GM18505 (cell line): Measurements from ENCODE around the gene TEX261.

Experiments used
- ATAC-seq: cut with Tn5 transposase; IDR thresholded peaks from one replicate; pipeline ENCODE4 v1.9.1; 2021; ENCODE audit not compliant: unreplicated experiment
- POLR2A ChIP-seq: IDR thresholded peaks from 4 replicates; pipeline ENCODE4 v1.6.1; 2011; ENCODE audit warnings: borderline replicate concordance; ENCODE audit not compliant: insufficient read depth, insufficient read length; ENCODE audit errors: extremely low read depth

Gene TEX261

DNA sequence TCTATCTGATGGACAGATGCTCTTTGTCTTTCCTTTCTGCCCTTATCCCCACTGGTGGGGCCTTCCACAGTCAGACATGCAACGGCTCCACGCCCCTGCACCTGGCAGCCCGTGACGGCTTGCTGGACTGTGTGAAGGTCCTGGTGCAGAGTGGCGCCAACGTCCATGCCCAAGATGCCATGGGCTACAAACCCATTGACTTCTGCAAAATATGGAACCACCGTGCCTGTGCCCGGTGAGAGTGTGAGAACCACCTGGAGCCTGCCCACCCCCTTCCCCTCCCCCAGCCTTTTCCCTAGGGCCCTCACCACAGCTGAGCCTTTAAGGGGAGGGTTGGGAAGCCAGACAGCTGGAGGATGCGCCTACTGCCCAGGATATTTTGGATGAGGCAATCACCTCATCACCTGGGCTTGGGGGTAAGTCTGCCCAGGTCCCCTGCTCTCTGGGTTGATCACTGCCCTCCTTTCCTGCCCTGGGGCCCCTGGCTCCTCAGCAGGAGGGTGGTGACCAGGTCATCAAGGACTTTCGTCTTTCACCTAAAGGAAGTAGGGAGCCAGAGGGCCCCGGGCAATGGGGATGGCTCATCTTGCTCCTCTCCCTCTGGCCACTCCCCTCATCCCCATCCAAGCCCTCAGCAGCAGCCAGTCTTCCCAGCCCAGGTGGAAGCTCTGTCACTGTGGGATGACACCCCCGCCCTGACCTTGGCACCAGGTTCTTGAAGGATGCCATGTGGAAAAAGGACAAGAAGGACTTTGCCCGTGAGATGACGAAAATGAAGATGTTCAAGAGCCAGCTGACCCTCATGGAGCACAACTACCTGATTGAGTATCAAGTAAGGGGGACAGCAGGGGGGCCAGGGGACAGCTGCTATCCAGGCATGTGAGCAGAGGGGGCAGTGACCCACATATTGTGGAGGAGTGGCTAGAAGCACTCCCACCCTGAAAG, 12.5 kb downstream of the TEX261 start:
- no peak for ATAC-seq
- no peak for TF ChIP-seq POLR2A

DNA sequence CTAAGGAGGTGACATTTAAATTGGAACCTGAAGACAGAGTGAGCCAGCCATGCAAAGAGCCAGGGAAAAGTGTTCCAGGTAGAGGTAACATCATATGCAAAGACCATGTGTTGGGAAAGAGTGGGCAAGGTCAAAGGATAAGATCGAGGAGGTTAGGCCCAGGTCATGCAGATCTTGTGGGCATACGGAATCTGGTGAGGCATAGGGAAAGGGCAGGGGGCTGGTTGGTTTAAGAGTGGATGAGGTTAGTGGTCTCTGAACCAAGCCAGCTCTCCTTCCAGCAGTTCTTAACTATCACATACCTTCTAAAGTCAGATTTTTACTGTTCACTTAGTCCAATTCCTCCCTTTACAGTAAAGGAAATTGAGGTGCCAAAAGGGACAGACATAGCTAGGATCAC, 13.3 kb downstream of the TEX261 start:
- no peak for ATAC-seq
- TF ChIP-seq POLR2A, result no peak

DNA sequence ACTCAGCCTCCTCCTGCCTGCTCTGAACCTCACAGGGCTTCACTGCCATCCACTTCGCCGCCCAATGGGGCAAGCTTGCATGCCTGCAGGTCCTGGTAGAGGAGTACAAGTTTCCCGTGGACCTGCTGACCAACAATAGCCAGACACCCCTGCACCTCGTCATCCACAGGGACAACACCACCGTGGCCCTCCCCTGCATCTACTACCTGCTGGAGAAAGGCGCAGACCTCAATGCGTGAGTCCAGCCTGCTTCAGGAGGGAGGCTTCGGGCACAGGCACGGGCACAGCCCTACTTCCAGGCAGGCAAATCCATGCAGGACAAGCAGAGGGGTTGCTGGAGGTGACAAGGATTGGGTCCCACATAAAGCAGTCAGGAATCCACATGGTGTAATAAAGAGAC, 15.0 kb downstream of the TEX261 start:
- no peak for ATAC-seq
- TF ChIP-seq POLR2A, result no peak

DNA sequence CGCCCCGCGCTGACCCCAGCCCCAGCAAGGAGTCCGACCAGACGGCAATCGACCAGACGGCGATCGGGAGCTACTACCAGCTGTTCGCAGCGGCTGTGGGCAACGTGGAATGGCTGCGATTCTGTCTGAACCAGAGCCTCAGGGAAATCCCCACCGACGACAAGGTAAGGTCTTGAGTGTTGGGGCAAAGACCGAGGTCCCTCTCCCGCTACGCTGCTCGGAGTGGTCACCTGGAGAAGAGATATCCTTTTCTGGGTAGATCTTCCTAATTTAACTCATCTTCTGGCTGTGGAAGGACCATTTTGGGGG, 15.5 kb downstream of the TEX261 start:
- TF ChIP-seq POLR2A, result no peak

DNA sequence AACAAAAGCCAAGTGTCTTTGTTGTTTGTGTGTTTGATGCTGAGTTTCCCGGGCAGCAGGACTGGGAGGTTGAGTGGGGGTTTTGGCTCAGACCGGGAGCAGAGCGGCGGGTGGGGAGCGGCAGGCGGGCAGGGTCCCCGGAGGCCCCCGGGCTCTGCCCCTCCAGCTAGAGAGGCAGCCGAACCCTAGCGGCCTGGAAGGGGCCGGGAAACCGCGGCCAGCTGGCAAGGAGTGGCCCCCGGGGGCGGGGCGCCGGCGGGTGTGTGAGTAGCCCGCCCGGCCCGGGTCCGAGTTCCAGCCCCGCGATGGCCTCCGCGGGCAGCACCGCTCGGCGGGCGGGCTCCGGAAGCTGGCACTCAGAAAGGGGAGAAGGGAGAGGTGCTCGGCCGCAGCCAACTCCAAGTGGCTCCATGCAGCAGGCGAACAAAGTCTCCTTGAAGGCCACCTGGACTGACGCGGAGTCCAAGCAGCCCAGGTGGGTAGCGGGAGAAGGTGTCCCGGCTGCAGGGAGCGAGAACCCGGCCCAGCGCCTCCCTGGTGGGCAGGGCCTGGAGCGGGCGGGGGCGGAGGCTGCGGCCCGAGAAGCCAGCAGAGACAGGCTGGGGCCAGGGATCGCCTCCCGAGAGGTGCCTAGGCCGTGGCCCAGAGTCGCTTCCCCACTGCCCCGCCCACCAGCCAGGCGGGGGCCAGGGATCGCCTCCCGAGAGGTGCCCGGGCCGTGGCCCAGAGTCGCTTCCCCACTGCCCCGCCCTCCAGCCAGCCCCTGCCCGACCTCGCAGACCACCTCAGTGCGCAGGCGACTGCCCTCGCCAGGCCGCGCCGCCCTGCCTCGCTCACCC, 16.1 kb downstream of the TEX261 start, which contains the start of gene ANKRD53:
ANKRD53 (plus strand) TSS at position 290 of the 839 bp plus-strand sequence; CDS start at position 306, 16 bp downstream.
- no peak for ATAC-seq
- no peak for TF ChIP-seq POLR2A

More for the DNA sequence above, 15.5 kb downstream of the TEX261 start:
- ATAC-seq, result no peak

DNA sequence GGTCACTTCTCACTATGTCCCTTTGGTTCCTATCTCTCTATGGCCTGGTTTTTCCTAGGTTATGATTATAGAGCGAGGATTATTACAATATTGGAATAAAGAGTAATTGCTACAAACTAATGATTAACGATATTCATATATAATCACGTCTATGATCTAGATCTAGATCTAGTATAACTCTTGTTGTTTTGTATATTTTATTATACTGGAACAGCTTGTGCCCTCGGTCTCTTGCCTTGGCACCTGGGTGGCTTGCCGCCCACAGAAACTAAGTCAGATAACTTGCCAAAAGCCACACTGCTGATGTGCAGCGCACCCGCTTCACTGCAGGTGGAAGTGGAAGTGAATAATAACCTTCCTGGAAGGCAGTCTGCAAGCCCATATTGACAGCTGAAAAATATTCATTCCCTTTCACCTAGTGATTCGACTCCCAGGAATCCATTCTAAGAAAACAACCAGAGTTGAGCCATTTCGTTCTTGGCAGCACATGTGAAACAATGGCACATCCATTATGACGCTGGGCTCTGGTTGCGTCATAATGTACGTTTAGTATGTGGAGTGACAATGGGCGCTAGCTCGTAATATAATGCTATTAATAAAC, 17.0 kb downstream of the TEX261 start:
- no peak for TF ChIP-seq POLR2A
- no peak for ATAC-seq

DNA sequence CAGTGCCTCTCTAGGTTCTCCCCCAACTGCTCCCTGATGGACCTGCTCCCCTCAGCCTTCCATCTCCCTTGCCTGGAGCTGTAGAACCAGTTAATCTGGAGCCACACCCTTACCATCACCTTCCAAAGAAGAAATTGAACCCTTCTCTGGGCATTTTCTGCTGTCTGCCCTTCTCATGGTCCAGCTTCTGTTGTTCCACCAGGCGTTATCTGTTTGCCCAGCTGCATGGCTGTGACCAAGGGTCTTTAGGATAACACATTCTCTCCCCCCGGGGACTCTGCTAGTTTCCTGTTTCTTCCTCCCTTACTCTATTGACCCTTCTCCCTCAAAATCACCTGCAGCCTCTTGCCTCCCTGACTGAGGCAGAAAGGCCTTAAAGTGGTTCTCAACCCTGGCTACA, 19.4 kb downstream of the TEX261 start:
- ATAC-seq, result no peak
- TF ChIP-seq POLR2A, result no peak

DNA sequence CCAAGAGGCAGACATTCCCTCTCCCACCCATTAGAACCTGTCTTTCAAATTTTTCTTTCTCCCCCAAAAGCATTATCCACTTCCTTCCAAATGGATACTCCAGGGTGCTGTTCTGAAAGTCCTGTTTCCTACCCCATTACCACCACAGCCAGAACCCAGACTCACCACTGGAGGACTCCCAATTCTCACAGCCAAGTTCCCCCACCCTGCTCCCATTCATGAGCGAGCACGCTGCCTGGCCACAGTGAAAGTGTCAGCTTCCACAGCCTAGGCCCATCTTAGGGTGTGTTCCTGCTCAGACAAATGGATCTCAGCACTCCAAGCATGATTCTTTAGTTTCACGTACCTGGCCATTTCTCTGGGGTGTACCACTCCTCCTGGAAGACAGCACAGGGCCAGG, 20.1 kb downstream of the TEX261 start:
- TF ChIP-seq POLR2A, result no peak
- ATAC-seq, result no peak

DNA sequence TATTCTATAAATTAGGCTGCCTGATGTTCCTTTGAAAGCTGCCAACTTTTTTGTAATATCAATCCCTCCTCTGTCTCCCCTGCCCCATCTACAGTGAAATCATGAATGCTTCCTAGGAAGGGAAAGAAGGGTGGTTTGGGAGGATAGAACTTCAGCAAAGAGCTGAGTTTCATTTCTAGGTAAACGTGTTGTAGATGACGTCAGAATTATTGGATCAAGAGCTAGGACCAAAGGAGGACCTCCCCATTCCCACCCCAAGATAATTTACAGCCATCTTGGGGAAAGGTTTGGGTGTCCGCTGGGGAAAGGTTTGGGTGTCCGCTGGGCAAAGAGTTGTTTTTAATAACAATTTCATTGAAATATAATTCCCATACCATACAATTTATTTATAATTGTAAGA, 27.5 kb downstream of the TEX261 start:
- ATAC-seq, result no peak
- no peak for TF ChIP-seq POLR2A

DNA sequence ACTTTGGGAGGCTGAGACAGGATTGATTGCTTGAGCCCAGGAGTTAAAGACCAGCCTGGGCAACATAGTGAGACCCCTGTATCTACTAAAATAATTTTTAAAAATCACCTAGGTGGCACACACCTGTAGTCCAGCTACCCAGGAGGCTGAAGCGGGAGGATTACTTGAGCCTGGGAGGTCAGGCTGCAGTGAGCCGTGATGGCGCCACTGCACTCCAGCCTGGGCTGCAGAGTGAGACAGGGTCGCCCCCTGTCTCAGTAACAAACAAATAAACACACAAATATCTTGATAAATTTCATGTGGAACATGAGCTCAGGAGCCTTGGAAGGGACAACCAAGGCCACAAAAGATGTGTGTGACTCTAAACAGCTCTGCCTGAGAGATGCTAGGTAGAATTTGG, 28.0 kb downstream of the TEX261 start:
- no peak for ATAC-seq
- TF ChIP-seq POLR2A, result no peak

DNA sequence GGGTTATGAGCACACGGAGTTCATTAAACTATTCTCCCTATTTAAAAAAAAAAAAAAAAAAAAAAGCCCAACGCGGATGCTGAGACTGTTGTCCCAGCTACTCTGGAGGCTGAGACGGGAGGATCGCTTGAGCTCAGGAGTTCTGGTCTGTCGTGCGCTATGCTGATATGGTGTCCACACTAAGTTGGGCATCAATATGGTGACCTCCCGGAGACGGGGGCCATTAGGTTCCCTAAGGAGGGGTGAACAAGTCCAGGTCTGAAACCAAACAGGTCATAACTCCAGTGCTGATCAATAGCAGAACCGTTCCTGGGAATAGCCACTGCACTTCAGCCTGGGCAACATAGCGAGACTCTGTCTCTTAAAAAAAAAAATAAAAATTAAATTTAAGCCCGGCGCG, 29.2 kb downstream of the TEX261 start:
- TF ChIP-seq POLR2A, result no peak

DNA sequence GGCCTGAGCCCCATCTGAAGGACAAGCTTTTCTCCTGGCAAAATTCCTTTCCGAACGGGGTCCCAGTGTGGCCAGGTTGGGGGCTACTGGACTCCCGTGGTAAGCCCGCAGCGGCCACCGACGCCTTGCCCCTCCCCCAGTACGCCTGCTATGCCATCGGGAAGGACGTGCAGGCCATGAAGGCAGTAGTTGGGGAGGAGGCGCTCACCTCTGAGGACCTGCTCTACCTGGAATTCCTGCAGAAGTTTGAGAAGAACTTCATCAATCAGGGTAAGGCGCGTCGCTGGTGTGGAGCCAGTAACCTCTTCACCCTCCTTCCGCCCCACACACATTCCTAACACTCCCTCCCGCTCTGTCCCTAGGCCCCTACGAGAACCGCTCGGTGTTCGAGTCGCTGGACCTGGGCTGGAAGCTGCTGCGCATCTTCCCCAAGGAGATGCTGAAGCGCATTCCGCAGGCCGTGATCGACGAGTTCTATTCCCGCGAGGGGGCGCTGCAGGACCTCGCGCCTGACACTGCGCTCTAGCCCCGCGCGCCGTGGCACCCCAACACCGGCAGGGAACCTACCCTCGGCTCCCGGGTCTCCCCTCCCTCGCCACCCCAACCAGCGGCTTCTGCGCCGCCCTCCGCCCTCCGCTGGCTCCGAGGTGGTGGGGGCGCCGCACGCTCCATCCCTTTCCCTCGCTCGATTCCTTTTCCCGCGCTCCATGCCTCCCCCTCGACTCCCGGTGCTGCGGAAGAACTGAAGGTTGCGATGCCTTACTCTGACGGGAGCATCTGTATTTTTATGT, 29.9 kb downstream of the TEX261 start:
- peak; percentile 86 for ATAC-seq
- no peak for TF ChIP-seq POLR2A

More for the DNA sequence above, 29.2 kb downstream of the TEX261 start:
- ATAC-seq, result no peak

DNA sequence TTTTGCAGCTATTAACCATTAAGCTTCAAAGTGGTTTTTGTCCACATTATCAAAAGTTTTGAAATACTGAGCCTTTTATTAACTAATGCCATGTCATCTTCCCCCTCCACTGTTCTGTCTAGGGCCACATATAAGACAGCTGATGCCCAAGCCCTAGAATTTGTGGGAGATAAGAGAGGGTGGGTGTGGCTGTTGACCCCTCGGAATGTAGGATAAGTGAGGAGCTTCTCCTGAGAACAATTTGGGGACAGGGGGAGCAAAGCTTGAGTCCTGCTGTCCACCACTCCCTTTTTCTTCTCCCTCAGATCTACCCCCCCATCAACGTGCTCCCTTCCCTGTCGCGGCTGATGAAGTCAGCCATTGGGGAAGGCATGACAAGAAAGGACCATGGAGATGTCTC, 30.5 kb downstream of the TEX261 start:
- TF ChIP-seq POLR2A, result no peak

More for the DNA sequence above, 30.5 kb downstream of the TEX261 start:
- no peak for ATAC-seq
